Measurements from ENCODE around the gene TBC1D17. TPM values are rescaled to one million over a fixed set of nuclear protein-coding genes. Genes with fewer than 3 reads are reported as not detected.

Gene TBC1D17
- polyA plus RNA-seq, 1 donor from 2014 or later, result 13.1 TPM

DNA sequence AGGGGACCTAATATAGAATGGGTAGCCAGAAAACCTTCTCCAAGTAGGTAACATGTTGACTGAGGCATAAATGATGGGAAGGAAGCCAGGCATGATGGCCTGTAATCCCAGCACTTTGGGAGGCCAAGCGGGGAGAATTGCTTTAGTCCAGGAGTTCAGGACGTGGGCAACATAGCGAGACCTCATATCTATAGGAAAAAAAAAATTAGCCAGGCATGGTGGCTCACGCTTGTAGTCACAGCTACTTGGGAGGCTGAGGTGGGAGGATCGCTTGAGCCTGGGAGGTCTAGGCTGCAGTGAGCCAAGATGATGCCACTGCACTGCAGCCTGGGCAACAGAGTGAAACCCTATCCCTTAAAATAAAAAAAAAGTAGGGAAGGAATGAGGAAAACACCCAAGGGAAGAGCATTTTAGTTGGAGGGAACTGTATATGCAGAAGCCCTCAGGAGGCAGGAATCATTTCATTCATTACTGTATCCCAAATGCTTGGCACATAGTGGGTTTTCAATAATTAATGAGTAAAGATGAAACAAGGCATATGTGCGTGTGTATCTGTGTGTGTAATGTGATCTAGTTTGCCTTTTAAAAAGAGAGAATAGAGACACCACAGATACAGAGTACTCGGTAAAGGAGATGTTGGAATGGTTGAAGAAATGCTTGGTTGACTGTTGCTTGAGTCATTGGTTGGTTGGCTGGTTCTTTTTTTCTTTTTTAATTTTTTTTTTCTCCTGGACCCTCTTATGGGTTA, 54.0 kb downstream of the TBC1D17 start:
- no peaks in the 10 kb centered on the region for H3K36me3 ChIP-seq (ENCODE audit: insufficient read depth, low read length)
- H3K4me3 ChIP-seq (ENCODE audit: low read length), result no peak overlapping the region
- no peaks in the 10 kb centered on the region for H3K27me3 ChIP-seq (ENCODE audit: insufficient read depth, low read depth, low read length)
- H3K9me2 ChIP-seq (ENCODE audit: insufficient read depth, low read length), result no peaks in the 10 kb centered on the region
- H4K20me1 ChIP-seq (ENCODE audit: insufficient read depth), result no peaks in the 10 kb centered on the region
- peaks cover 25% of the 10 kb centered on the region for H3K79me2 ChIP-seq (replicated peaks; ENCODE audit: insufficient read depth, low read length)
- H3K9ac ChIP-seq (ENCODE audit: low read length), result no peak overlapping the region
- TF ChIP-seq, protein P1, sequence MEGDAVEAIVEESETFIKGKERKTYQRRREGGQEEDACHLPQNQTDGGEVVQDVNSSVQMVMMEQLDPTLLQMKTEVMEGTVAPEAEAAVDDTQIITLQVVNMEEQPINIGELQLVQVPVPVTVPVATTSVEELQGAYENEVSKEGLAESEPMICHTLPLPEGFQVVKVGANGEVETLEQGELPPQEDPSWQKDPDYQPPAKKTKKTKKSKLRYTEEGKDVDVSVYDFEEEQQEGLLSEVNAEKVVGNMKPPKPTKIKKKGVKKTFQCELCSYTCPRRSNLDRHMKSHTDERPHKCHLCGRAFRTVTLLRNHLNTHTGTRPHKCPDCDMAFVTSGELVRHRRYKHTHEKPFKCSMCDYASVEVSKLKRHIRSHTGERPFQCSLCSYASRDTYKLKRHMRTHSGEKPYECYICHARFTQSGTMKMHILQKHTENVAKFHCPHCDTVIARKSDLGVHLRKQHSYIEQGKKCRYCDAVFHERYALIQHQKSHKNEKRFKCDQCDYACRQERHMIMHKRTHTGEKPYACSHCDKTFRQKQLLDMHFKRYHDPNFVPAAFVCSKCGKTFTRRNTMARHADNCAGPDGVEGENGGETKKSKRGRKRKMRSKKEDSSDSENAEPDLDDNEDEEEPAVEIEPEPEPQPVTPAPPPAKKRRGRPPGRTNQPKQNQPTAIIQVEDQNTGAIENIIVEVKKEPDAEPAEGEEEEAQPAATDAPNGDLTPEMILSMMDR (IDR thresholded peaks at IDR 0.05; ENCODE audit: poor library complexity, severe bottlenecking), result no peak
- TF ChIP-seq TAF1 (IDR thresholded peaks at IDR 0.05; ENCODE audit: low read depth), result no peak
- no peaks in the 10 kb centered on the region for H3F3A ChIP-seq (ENCODE audit: insufficient read depth, low read length, poor library complexity, severe bottlenecking)
- no peaks in the 10 kb centered on the region for H3K9me3 ChIP-seq (ENCODE audit: low read length)
- H2AFZ ChIP-seq (ENCODE audit: low read depth, low read length), result no peak overlapping the region
- no peak overlapping the region for H3K4me2 ChIP-seq (ENCODE audit: low read length)
- H3K27ac ChIP-seq (ENCODE audit: low read length), result no peak overlapping the region

GRCh38 chr19:49932041-49932451, 54.5 kb downstream of the TBC1D17 start:
- Histone ChIP-seq H3K36me3 (ENCODE audit: insufficient read depth, low read length) (no peaks in the 10 kb centered on the region), H3K4me3 (ENCODE audit: low read length) (no peak overlapping the region), H3K79me2 (replicated peaks; ENCODE audit: insufficient read depth, low read length) (peaks cover 20% of the 10 kb centered on the region), H4K20me1 (ENCODE audit: insufficient read depth) (no peaks in the 10 kb centered on the region), H3K9me2 (ENCODE audit: insufficient read depth, low read length) (no peaks in the 10 kb centered on the region), H3K4me2 (ENCODE audit: low read length) (no peak overlapping the region), H3K27ac (ENCODE audit: low read length) (no peak overlapping the region), H2AFZ (ENCODE audit: low read depth, low read length) (no peak overlapping the region), H3K9ac (ENCODE audit: low read length) (no peak overlapping the region), H3K9me3 (ENCODE audit: low read length) (no peaks in the 10 kb centered on the region), H3F3A (ENCODE audit: insufficient read depth, low read length, poor library complexity, severe bottlenecking) (no peaks in the 10 kb centered on the region), H3K27me3 (ENCODE audit: insufficient read depth, low read depth, low read length) (no peaks in the 10 kb centered on the region)
- TF ChIP-seq MXI1 (conservative IDR thresholded peaks at IDR 0.05; ENCODE audit: poor library complexity, severe bottlenecking) (no peak), SMC3 (conservative IDR thresholded peaks at IDR 0.05; ENCODE audit: poor library complexity) (no peak), RAD21 (conservative IDR thresholded peaks at IDR 0.05) (no peak), POLR2AphosphoS5 (IDR thresholded peaks at IDR 0.05) (no peak), REST (IDR thresholded peaks at IDR 0.05; ENCODE audit: borderline replicate concordance) (no peak), TAF1 (IDR thresholded peaks at IDR 0.05; ENCODE audit: low read depth) (no peak)
- TF ChIP-seq, protein P1 (IDR thresholded peaks at IDR 0.05; ENCODE audit: poor library complexity, severe bottlenecking), result no peak

Measured in neural cell (in vitro differentiated cells).